HK-2 (cell line): ENCODE results near the gene AGBL3.
"Not testable (repeated sequence)": the region's sequence is repeated elsewhere in the genome, so short reads cannot be mapped to it uniquely, and the experiment has no call there.

Experiments
- DNase-seq: peaks from one replicate; pipeline ENCODE4 v3.0.0-alpha.2; 2018; ENCODE audit not compliant: unreplicated experiment

The AGBL3 gene

GRCh38 chr7:134963036-134963435 lies 23.3 kb upstream of the AGBL3 start:
- DNase-seq, result no peak

DNA sequence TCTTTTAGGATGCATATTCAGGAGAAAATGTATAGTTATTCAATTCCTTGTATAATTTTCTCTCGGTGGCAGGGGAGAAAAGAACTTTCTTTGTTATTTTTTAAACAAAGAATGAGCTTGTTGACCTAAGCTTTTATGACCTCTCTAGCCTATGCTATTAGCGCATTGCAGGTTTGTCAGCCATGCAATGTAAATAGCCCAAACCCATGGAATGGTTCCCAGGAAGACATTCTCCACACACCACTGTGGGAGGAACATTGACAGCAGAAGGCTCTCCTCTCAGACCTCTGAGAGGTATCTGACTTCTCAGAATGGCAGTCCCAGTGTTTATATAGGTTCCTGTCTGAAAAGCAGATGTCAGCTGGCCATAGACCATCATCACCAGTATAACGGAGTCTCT lies 19.6 kb upstream of the AGBL3 start:
- DNase-seq, result no peak

DNA sequence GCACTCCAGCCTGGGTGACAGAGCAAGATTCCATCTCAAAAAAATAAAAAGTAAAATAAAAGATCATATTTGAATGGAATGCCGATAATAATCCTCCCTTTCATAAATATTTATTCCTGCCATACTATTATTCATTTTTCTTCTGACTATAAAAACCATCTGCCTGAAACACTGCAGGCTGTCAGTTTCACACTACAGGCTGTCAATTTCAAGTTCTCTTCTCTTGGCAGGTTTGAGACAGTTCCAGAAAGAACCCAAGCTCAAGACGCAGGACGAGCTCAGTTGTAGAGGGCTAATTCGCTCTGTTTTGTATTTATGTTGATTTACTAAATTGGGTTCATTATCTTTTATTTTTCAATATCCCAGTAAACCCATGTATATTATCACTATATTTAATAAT lies 18.2 kb upstream of the AGBL3 start:
- DNase-seq, result no peak

- not testable (repeated sequence) for DNase-seq
These were observed 4.7 kb upstream of the AGBL3 start for GRCh38 chr7:134981645-134982044.

- DNase-seq, result no peak
These were observed 380 bp upstream of the AGBL3 start for GRCh38 chr7:134985894-134986362.

GRCh38 chr7:134988161-134988560 lies 1.9 kb downstream of the AGBL3 start:
- DNase-seq, result no peak

DNA sequence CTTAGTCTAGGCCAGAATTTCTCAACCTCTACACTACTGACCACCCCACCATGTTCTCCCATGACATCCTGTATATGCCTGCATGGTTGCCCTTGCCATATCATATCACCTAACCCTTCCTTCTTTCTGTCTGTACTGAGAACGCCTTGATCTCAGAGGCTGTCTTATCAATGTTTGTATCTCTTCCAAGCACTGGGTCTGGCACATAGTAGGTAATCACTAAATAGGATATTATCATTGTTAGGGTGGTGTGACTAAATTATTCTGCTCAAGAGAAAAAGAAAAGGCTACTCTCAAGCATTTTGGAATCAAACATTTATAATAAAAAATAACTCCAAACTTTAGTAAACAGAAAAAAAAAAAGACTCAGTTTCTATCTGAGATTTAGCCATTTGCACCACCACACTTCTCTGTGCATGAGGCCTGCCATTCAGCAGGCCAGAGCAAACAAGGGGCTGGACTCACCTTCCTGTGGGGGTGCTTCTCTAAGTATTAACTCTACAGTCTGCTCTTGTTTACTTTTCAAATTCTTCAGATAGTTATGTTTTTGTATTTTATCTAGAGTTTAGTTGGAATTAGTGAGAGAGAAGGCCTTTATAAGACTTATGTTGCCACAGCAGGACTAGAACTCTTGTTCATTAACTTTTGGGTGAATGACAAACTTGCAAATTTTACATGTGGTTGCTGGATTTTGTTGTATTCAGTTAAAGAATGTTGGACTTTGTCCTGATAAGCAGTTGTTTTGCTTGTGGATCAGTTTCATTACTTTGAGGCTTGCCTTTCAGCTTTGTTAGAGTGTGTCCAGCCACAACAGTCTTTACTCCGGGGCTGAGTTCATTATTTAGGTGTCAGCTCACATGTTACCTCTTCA lies 5.4 kb downstream of the AGBL3 start:
- no peak for DNase-seq

DNA sequence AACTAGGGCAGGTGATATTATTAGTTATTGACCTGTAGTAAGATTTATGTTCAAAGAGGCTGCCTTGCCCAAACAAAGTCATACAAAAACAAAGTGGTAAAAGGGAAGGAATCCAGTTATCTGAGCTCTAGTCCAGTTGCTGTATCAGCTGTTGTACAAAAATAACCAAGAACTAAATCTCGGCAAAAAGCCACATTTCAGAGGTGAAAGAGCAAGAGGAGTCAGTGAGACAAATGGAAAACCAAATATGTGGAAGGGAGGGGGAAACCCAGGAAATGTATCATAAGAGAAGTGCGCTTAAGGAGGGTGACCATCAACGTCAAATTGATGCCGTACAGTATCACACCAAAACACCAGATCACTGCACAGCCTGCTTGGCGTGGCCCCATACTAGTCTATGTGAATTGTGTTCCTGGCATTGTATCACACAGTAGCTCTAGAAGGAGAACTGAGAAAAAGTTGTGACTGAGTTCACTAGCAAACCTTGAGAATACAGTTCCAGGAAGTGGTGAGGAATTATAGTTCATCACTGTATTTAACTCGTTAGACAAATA lies 6.4 kb downstream of the AGBL3 start:
- DNase-seq, result no peak

DNA sequence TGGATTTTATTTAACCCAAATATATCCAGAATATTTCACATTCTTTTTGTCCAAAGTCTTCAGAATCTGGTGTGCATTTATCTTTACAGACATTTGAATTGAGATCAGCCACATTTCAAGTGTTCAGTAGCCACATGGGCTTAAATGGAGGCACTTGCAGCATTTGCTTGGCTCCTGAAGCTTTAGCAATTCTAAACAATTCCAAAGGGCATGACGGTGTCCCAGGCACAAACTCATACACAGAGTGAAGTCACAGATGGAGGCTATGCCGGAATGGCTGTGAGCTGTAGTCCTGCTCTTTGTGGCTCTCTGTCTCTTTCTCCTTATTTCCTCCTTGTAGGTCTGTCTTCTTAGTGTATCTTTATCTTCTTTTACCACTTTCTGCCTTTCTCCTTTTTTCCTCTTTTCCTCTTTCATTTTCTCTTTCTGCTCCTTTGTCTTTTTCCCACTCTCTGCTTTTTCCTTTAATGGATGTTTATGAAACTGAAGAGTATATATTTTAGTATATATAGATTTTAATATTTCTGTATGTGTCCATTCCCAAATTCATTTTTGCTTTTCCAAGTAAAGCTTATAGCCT lies 7.7 kb downstream of the AGBL3 start:
- no peak for DNase-seq

- no peak for DNase-seq
These were observed 9.2 kb downstream of the AGBL3 start for GRCh38 chr7:134995239-134996096.

DNA sequence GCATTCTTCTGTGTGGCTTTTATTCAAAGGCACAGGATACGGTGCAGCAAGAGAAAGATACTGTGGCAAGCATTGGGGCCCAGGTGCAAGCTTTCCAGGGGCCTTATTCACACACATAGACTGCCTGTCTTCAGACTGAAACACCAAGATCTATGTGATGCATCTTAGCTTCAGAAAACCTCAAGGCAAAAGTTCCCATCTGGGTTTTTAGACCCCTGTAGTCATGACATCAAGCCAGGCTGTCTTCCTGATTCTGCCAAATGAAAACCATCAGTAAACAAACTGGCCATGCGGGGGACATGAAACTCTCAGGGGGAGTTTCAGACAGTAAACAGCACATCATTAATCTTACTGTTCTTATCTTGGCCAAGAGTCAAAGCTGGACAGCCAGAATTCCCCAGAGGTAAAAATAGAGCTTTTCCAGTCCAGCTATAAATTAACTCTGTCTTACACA lies 9.8 kb downstream of the AGBL3 start:
- no peak for DNase-seq

DNA sequence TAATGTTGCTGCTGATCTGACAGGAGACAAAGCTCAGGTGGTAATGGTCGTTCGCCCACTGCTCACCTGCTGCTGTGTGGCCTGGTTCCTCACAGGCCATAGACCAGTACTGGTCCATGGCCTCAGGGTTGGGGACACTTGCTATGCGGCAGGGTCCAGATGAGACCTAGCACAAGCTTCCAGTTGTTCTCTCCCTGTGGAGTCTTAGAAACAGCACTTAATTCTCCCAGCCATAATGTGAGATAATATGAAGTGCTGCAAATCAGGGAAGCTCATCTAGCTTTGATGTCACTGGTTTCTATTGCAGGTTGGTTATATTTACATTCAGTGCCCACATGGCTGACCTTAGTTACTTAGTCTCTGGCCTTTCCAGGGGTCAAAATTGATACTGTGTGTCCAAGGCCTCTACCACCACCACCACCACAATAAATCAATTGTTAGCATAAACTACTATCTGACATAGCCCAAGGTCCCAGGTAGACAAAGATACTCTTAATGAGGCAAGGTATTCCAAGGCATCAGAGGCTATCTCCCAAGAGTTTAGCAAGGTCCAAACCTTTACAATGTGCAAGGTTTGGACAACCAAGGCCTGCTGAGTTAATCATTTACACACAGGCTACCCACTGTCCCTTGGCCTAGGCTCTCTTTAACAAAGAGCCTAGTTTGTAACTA lies 11.0 kb downstream of the AGBL3 start:
- no peak for DNase-seq

GRCh38 chr7:134999136-134999535 lies 12.8 kb downstream of the AGBL3 start:
- DNase-seq, result no peak

- DNase-seq, result no peak
These were observed 15.3 kb downstream of the AGBL3 start for GRCh38 chr7:135001390-135002165.

GRCh38 chr7:135012229-135012628 lies 25.9 kb downstream of the AGBL3 start:
- DNase-seq, result no peak

GRCh38 chr7:135023622-135024021 lies 37.3 kb downstream of the AGBL3 start:
- no peak for DNase-seq

DNA sequence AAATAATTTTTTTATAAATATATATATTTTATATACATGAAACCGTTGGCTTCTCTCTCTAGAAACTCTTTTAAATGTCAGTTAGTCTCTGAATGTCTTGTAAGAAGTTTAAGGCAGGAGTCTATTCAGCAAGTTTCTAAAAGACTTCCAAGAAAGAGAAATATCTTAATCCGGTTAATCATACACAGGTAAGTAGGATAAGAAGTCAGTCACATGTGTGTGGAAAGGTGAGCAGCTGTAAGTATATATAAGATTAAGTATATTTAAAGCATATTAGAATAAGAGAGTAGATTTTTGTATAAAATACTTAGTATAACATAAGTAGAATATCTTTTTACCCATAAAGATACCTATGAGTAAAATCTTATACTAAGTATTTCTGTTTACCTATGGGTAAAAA lies 48.9 kb downstream of the AGBL3 start:
- DNase-seq, result no peak

DNA sequence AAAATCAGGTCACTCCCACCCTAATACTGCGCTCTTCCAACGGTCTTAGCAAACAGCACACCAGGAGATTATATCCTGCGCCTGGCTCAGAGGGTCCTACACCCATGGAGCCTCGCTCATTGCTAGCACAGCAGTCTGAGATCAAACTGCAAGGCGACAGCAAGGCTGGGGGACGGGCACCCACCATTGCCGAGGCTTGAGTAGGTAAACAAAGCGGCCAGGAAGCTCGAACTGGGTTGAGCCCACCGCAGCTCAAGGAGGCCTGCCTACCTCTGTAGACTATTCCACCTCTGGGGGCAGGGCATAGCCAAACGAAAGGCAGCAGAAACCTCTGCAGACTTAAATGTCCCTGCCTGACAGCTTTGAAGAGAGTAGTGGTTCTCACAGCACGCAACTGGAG lies 80.7 kb downstream of the AGBL3 start:
- DNase-seq, result not testable (repeated sequence)

DNA sequence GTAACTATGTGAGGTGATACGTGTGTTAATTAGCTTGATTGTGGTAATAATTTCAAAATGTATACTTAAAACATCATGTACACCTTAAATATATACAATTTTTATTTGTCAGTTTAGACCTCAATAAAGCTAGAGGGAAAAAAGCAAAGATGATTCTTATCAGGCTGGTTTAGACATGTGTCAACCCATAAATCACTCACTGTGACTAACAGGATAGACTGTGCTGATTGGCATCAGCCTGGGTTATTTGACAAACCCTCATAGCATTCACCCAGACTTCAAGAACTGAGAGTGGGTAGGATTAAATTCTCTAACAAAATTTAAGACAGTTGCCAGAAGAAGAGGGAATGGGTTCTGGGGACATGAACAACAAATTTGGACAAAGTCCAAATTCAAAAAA lies 87.8 kb downstream of the AGBL3 start:
- DNase-seq, result no peak

- no peak for DNase-seq
These were observed 88.2 kb downstream of the AGBL3 start for GRCh38 chr7:135074531-135074930.

- DNase-seq, result no peak
These were observed 89.4 kb downstream of the AGBL3 start for GRCh38 chr7:135075716-135076115.
